ENCODE measurements around the gene C11orf86. TPM values are rescaled to one million over a fixed set of nuclear protein-coding genes. Genes with fewer than 3 reads are reported as not detected.

Gene C11orf86
- total and polyA plus RNA-seq, 2 donors (not counting 3 experiments of a cell fraction or from before 2014, with no cell fraction given) = not detected

DNA sequence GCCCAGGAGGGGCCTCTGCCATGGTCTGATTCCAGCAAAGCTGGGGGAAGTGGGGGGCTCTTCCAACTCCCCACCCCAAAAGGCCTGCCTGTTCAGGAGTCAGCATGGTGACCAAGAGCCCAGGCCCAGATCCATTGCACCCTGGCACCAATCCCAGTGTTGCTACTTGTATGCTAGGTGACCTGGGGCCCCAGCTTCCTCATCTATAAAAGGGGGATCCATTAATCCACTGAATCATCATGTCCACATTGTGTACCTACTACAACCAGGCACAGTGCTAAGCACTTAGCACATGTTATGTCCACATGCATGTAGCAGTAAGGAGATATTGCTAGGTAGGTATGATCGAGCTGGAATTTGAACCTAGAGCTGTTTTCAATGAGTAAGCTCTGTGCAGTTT, 49.9 kb downstream of the C11orf86 start:
- Histone ChIP-seq H2AFZ (ENCODE audit: low read depth, low read length) (no peak overlapping the region), H4K20me1 (replicated peaks; ENCODE audit: control insufficient read depth, extremely low read depth, insufficient read depth, low read length) (no peaks in the 10 kb centered on the region), H3K27me3 (ENCODE audit: control insufficient read depth in 2 of 2, insufficient read depth in 2 of 2, low read length in 2 of 2) (peaks cover 20 to 21% of the 10 kb centered on the region in 2 experiments), H3K9me3 (replicated peaks; ENCODE audit: control insufficient read depth, insufficient read depth, low read length) (no peaks in the 10 kb centered on the region), H3K9me1 (replicated peaks; ENCODE audit: control insufficient read depth, extremely low read depth, insufficient read depth, low read length) (no peaks in the 10 kb centered on the region), H3K27ac (ENCODE audit: insufficient read depth, low read depth, low read length) (no peak overlapping the region), H3K4me2 (ENCODE audit: insufficient read depth, low read length) (no peak overlapping the region), H3K4me3 (replicated peaks in 1 of 3; ENCODE audit: insufficient read depth in 1 of 3, low read depth in 1 of 3, low read length in 3 of 3) (no peak overlapping the region), H3K36me3 (ENCODE audit: control insufficient read depth in 2 of 2, extremely low read depth in 1 of 2, insufficient read depth in 2 of 2, low read length in 2 of 2) (no peaks in the 10 kb centered on the region), H3K79me2 (ENCODE audit: control insufficient read depth, insufficient read depth, low read length) (no peaks in the 10 kb centered on the region), H3K4me1 (ENCODE audit: control insufficient read depth, extremely low read depth, insufficient read depth, low read length) (peaks cover 6% of the 10 kb centered on the region), H3K9ac (replicated peaks; ENCODE audit: extremely low read depth, insufficient read depth, low read length) (no peak overlapping the region)
- ChIA-PET POLR2A (no interaction called here), CTCF (interaction anchor here (0.6 to 1.4 kb wide), 2 partner anchors 8 to 67 kb away, joined by 3 read pairs; partner anchors contain the start of gene PC)
- DNase-seq (ENCODE audit: low read depth, low spot score) (no peak), FAIRE-seq (no peak)
- dilution Hi-C loops (cut with MboI; ENCODE audit: extremely low pct_ligation_motif_present, low sequenced_read_pairs) = no loop called here
- no TSS peak for BruUV-seq (replicated peaks)
- intact Hi-C loops (cut with micrococcal nuclease) = loop anchor here (5.0 kb wide), 1 partner anchor 43 kb away; no protein-coding TSS in a partner anchor
- TF ChIP-seq FOS (IDR thresholded peaks at IDR 0.05; ENCODE audit: borderline replicate concordance, insufficient read depth, low read length) = no peak
- TF ChIP-seq MYC (IDR thresholded peaks at IDR 0.05; ENCODE audit: low read depth, low read length) = no peak
- no peak for TF ChIP-seq GATA2 (IDR thresholded peaks at IDR 0.05; ENCODE audit: insufficient read depth, insufficient read length, low read depth, low read length)
- TF ChIP-seq POLR2AphosphoS5 (IDR thresholded peaks at IDR 0.05; ENCODE audit: insufficient read depth, low read depth, low read length) = no peak
- no peak for TF ChIP-seq JUN (IDR thresholded peaks at IDR 0.05; ENCODE audit: borderline replicate concordance, insufficient read depth, insufficient read length, low read depth)
- no peak for TF ChIP-seq EZH2 (IDR thresholded peaks at IDR 0.05; ENCODE audit: borderline replicate concordance, low read depth, low read length, severe bottlenecking)
- TF ChIP-seq, protein P1, sequence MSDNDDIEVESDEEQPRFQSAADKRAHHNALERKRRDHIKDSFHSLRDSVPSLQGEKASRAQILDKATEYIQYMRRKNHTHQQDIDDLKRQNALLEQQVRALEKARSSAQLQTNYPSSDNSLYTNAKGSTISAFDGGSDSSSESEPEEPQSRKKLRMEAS (IDR thresholded peaks at IDR 0.05; ENCODE audit: insufficient read depth, insufficient read length) = no peak

DNA sequence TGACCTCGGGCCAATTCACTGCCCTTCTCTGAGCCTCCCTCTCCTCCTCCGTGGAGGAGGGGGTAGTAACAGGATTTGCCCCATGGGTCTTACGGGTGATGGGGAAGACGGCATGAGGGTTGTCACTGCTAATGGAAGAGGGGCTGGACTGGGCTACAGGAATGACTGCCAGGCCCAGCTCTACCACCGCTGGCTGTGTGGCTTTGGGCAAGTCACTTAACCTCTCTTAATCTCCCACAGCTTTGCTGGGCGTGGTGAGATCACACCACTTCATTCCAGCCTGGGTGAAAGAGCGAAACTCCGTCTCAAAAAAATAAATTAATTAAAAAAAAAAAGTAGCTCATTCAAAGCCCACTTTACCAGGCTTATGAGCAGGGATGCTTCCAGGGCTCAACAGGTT, 50.6 kb downstream of the C11orf86 start:
- BruUV-seq (replicated peaks) = no TSS peak
- dilution Hi-C loops (cut with MboI; ENCODE audit: extremely low pct_ligation_motif_present, low sequenced_read_pairs) (no loop called here), intact Hi-C loops (cut with micrococcal nuclease) (no loop called here)
- Histone ChIP-seq H4K20me1 (replicated peaks; ENCODE audit: control insufficient read depth, extremely low read depth, insufficient read depth, low read length) (no peaks in the 10 kb centered on the region), H3K9ac (replicated peaks; ENCODE audit: extremely low read depth, insufficient read depth, low read length) (no peak overlapping the region), H3K4me3 (replicated peaks in 1 of 3; ENCODE audit: insufficient read depth in 1 of 3, low read depth in 1 of 3, low read length in 3 of 3) (no peak overlapping the region), H3K36me3 (ENCODE audit: control insufficient read depth in 2 of 2, extremely low read depth in 1 of 2, insufficient read depth in 2 of 2, low read length in 2 of 2) (no peaks in the 10 kb centered on the region), H3K79me2 (ENCODE audit: control insufficient read depth, insufficient read depth, low read length) (no peaks in the 10 kb centered on the region), H3K4me2 (ENCODE audit: insufficient read depth, low read length) (no peak overlapping the region), H3K9me3 (replicated peaks; ENCODE audit: control insufficient read depth, insufficient read depth, low read length) (no peaks in the 10 kb centered on the region), H3K4me1 (ENCODE audit: control insufficient read depth, extremely low read depth, insufficient read depth, low read length) (peaks cover 6% of the 10 kb centered on the region), H3K9me1 (replicated peaks; ENCODE audit: control insufficient read depth, extremely low read depth, insufficient read depth, low read length) (no peaks in the 10 kb centered on the region), H2AFZ (ENCODE audit: low read depth, low read length) (no peak overlapping the region), H3K27ac (ENCODE audit: insufficient read depth, low read depth, low read length) (no peak overlapping the region), H3K27me3 (ENCODE audit: control insufficient read depth in 2 of 2, insufficient read depth in 2 of 2, low read length in 2 of 2) (peaks cover 20 to 21% of the 10 kb centered on the region in 2 experiments)
- DNase-seq (ENCODE audit: low read depth, low spot score) (no peak), FAIRE-seq (no peak)
- POLR2A ChIA-PET = no interaction called here
- no peak for TF ChIP-seq MYC (IDR thresholded peaks at IDR 0.05; ENCODE audit: low read depth, low read length)
- TF ChIP-seq, protein P2, sequence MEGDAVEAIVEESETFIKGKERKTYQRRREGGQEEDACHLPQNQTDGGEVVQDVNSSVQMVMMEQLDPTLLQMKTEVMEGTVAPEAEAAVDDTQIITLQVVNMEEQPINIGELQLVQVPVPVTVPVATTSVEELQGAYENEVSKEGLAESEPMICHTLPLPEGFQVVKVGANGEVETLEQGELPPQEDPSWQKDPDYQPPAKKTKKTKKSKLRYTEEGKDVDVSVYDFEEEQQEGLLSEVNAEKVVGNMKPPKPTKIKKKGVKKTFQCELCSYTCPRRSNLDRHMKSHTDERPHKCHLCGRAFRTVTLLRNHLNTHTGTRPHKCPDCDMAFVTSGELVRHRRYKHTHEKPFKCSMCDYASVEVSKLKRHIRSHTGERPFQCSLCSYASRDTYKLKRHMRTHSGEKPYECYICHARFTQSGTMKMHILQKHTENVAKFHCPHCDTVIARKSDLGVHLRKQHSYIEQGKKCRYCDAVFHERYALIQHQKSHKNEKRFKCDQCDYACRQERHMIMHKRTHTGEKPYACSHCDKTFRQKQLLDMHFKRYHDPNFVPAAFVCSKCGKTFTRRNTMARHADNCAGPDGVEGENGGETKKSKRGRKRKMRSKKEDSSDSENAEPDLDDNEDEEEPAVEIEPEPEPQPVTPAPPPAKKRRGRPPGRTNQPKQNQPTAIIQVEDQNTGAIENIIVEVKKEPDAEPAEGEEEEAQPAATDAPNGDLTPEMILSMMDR (IDR thresholded peaks at IDR 0.05; ENCODE audit: extremely low read depth in 1 of 2, insufficient read depth in 1 of 2, low read depth in 1 of 2, low read length in 2 of 2) = no peak
- CTCF ChIA-PET = interaction anchor here (0.6 to 1.4 kb wide), 3 partner anchors 9 to 68 kb away, joined by 3 to 5 read pairs (median 3); partner anchors contain the start of gene PC
